HG03280 (cell line): ENCODE data around the gene AKAP5.
A peak's percentile ranks its signal among the peaks of the same experiment; 100 is the strongest.
"Not testable (repeated sequence)": the region's sequence is repeated elsewhere in the genome, so short reads cannot be mapped to it uniquely, and the experiment has no call there.

Source experiments
- ATAC-seq: cut with Tn5 transposase; IDR thresholded peaks from one replicate; pipeline ENCODE4 v1.9.1; 2021; ENCODE audit warnings: mild to moderate bottlenecking, moderate library complexity; ENCODE audit not compliant: unreplicated experiment

Gene AKAP5

DNA sequence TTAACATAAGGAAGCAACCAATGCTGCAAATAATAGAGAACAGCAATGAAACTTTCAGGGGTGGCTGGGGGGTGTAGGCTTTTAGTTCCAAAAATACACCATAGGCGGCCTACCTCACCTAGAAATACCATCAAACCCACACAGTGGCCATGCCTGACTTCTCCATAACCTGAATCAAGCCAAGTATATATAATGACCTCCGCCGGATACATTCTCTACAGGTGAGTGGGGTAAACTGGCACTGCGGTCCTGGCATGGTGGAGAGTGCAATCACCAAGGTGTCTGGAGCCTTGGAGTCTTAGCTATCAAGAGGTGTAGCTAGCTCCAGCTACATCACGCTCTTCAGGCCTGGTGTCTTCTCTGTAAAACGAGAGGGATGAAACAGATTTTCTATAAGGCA lies 37.2 kb downstream of the AKAP5 start:
- ATAC-seq = no peak

DNA sequence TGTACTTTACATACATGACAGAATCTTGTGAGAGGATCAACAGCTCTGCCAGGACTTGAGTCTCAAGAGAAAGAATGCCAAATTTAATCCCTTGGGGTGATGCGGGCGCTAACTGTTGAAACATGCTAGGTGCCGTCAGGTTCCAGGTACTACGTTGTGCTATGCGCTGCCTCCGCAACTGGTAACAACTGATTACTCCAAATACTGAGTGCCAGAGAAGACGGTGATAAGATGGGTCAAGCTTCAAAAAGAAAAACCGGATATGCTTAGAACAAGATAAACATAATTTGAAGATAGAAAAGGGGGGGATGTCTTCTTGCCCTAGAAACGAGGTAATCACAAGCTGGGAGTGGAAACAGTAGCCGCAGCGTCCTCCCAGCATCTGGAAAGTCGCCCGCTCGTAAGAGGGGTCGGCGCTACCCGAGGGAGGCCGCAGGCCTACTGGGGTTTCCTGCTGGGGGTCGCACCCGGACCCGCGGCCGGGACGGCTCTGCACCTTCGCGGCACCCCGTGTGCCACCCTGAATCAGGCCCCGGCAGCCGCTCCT lies 37.7 kb downstream of the AKAP5 start:
- no peak for ATAC-seq

DNA sequence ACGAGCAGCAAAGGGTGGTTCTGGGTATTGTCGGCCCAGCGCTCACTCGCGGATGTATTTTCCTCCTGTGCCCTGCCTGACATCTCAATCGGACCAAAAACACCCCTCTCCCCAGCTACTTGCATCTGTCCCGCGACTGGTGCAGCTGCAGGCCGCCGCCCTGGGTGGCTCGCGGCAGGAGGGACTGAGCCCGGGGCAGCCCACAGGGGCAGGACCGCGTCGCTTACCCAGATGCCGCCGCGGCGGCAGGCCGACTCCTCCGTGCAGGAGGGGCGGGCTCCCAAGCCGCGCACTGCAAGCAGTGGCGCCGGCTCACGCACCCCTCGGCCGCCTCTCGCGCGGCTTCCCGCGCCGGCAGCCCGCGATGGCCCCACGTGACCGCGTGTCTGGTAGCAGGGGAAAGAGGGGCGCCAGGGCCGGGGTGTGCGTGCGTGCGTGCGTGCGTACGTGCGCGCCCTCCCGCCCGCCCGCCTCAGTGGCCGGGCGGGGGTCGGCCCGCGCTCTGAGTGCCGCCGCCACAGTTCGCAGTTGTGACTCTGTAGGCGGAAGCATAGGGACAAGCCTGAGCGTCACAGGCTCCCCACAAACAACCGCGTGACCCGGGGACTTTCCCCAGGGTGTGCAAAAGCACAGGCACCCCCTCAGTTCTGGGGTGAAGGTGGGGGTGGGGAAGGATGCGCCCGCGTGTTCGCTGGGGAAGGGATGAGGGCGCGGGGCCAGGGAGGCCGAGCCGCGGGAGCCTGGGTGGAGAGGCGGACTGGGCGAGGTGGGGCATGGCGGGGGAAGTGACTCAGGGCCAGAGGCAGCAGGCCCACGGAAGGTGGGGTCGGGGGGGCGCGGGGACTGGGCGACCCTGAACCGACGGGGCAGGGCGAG lies 38.4 kb downstream of the AKAP5 start, which contains the start of gene ZBTB25:
TSS of gene ZBTB25 (minus strand) at position 405 of the 876 bp plus-strand sequence. CDS start 13,305 bp downstream, outside the sequence.
- ATAC-seq = peak; percentile 61

DNA sequence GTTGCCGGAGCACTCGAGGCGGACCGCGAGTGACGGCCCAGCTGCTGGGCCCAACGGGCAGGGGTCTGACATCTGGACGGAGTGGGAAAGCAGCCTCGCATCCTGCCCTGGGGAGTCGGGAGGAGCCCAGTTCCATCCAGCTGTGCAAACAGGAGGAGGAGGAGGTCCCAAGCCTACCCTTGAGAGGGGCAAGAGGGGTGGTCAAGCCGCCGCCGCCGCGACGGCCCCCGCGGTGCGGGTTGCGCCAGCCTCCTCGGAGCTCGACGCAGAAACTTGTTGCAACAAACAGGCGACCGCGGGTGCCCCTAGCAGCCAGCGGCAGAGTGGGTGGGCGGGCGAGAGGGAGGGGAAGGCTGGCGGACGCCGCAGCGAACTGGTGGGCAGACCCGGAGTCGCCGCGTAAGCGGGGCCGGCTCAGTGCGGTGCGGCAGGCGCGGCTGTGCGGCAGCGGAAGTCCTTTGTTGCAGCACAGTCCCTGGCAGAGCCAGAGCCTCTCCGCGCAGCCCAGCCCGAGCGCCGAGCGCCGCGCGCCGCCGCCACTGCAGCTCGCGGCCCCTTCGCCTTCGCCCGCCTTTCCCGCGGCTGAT lies 39.1 kb downstream of the AKAP5 start, which contains the start of gene ZBTB1:
TSS of gene ZBTB1 (plus strand) at position 461 of the 587 bp plus-strand sequence. CDS start 16,735 bp downstream, outside the sequence.
- peak; percentile 23 for ATAC-seq

DNA sequence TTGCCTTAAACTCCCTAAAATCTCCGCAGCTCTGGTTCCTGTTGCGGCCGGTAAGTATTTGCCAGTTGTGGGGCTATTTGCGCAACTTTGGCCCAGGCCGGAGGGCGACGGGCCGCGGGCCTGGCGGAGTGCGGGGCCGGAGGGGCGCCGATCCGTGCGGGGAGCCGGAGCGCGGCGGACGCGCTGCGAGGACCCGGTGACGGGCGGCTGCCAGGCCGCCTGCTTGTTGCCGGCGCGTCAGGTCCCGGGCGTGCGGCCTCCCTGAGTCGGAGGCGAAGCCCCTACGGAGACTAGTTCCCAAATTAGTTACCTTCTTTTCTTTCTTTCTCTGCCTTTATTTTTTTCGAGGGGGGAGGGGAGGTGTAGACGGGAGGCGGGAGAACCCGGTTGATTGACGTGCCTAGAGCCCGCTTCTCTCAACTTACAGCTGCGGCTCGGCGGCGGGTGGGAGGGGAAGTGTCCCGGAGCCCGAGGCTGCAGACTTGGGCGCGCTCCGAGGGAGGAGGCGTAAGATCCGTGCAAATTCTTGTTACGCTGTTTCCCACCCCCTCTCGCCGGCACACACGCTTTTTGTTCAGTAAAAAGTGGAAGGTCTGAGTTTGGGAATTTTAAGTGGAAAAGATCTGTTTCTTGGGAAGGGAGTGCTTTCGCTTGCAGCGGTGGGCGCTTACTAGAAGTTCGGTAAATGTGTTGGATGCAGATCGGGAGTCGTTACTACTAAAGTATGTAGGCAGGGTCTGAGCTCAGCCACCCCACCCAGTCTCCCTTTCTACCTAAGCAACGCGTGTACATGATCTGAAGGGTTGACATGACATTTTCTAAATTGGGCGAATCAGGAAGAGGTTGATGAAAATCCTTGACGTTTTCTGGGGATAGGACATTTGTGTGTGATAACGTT lies 39.8 kb downstream of the AKAP5 start:
- peak; percentile 29 for ATAC-seq

DNA sequence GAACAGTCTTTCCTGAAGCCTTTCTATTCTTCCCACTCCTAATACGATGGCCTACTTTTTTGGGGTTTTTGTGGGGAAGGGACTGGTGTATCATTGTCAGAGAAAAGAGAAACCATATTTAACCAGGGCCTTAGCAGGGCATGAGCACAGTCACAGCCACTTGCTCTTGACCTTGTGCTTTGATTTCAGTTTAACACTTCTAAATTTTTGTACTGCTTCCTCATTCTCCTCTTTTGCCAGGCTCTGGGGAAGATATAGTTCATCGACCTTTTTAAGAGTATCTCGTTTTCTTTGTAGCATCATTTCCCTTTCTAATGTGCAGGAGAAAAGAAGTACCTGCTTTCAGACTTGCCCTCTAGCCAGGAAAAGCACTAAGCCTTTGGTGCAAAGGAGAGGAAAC lies 41.4 kb downstream of the AKAP5 start:
- ATAC-seq = no peak

DNA sequence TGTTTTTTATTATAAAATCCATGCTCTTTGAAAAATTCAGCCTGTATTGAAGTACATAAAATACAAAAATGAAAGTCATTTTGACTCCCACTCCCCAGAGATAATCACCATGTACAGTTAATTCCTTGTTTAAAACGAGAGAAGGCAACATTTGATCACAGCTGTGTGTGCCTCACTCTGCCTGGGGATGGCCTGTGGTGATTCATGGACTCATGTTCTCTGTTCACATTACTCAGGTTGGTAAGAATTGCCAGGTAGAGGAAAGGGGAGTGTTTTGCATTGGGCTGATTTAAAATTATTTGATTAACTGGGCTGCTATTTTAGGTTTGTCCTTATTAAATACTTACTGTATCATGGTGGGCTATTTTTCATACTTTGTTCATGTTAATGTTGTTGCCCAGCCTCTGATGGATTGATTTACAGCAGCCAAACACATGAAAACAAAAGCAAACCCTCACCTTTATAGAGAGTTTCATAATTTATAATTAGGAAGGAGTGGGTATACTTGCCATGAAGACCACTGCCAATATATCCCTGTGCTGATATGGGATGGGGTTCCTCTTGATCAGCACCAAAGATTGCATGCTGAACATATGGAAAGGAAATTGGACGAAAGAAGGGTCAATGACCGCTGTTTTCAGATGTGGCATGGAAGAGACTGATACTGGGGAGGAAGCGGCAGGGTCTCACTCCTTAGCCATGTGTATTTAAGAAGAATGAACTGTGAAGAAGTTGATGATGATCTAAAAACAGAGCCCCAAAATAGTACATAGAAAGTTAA lies 42.3 kb downstream of the AKAP5 start:
- ATAC-seq = no peak

DNA sequence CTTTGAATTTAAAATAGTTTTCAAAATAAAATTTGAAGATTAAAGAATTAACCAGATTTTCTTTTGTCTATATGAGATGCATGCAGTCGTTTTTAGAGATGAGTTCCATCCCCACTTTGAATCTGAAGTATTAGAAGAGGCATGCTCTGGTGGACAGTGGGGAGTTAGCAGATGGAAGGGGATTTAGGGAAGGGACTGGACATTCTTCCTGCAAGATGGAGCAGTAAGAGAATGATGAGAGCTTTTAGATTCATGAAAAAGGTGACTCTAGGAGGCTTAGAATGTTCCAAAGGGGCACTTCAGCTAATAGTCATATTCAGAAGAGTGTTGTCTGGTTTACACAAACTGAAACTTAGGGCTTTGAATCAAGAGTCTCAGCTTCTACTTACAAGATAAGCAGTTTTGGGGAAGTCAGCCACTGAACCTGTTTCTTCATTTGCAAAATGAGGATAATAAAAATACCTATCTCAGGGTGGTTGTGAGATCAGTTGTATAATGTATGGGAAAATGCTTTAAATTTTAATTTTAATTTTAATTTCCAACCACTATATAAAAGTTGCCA lies 43.0 kb downstream of the AKAP5 start:
- ATAC-seq = no peak

DNA sequence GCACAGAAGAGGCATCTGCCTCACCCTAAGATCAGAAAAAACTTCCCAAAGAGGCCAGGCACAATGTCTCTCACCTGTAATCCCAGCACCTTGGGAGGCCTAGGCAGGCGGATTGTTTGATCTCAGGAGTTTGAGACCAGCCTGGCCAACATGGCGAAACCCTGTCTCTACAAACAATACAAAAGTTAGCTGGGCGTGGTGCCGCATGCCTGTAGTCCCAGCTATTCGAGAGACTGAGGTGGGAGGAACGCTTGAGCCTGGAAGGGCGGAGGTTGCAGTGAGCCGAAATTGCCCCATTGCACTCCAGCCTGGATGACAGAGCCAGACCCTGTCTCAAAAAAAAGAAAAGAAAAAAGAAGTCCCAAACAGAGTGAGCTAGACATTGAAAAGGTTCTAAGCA lies 43.7 kb downstream of the AKAP5 start:
- no peak for ATAC-seq

DNA sequence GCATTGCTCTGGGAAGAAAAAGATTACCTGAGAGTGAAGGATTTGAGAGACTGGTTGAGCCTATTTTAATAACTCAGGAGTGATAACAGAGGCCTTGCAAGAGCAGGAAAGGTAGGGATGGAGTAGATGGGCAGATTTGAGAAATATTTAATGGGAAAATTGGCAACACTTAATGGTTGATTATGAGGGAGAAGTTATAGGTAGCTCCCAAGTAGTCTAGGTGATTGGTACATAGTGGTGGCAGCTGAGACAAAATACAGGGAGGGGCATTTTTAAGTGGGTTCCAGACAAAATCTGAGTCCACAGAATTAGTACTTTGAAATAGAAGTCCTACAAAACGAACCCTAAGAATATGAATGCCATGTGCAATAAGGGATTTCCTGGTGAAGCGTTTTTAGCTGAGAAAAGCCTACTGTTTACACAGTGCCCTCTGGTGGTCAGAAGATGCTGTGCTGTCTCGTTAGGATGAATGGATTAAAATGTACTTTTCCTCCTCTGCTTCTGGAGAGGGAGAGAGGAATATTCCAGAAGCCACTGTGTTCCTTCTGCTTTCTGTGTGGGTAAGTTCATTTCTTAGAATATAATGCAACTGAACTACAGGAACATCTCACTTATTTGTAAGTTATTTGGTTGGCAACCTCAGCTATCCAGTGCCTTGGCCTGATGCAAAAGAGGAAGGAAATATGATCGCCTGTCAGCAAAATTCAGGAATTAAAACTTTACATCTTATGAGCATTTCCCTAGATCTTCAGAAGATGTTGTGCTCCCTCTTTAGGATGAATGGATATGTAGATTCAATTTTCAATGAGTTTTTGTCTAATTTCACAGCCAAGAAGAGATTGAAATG lies 45.7 kb downstream of the AKAP5 start:
- no peak for ATAC-seq

DNA sequence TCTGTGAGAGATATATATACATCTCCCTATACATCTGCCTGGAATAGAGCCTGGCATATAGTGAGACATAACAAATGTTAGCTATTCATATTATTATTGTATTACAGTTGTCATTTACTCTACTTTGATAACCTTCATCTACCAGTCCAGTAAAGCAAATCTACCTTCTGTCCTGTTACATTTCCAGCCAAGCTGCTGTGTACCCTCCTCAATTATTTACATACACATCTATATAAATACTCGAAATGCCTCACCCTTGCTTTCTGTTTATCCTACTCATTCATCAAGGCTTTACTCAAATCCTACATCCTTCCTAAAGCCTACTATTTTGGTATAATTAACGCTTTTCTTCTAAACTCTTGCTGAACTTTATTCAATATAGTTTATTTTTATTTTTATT lies 48.0 kb downstream of the AKAP5 start:
- no peak for ATAC-seq

DNA sequence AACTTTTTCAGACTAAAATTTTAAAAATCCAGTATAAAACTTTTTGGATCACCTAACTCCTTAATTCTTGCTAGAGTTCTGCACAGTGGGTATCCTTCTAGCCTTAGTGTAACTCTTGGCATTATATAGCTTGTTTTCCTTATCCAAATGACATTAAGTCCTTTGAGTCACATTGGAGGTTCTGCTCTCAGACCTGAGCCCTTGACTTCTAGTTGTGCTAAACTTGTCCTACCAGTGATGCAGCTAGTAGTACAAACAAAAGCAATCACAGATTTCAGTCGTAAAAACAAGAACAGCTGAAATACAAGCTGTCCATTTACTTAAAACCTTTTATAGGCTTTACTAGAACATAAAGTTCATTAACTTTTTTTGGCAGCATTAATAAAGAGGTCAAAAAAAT lies 49.8 kb downstream of the AKAP5 start:
- ATAC-seq = no peak

DNA sequence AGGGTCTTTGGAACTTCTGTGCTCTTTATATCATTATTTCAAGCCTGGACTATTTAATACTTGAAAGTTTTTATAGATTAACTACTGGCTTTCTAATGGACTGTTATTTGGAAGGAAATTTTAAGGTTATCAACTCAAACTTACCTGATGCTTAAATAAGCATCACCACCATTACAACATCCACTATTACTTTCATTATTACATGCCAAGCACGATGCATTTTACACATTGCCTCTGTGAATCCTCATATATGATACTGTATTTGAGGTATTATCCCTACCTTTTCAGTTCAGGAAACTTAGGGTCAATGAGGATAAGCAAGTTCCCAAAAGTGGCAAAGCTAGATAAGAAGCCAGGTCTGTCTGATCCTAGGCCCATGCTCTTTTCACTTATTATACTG lies 51.7 kb downstream of the AKAP5 start:
- ATAC-seq = no peak

DNA sequence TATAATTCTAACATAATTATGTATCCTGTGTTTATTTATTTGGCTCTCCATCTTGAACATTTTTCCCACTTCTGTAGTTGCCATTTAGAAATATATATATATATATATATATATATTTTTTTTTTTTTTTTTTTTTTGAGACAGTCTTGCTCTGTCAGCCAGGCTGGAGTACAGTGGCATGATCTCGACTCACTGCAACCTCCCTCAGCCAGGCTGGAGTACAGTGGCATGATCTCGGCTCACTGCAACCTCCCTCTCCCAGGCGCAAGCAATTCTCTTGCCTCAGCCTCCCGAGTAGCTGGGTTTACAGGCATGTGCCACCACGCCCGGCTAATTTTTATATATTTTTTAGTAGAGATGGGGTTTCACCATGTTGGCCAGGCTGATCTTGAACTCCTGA lies 52.4 kb downstream of the AKAP5 start:
- ATAC-seq = not testable (repeated sequence)

DNA sequence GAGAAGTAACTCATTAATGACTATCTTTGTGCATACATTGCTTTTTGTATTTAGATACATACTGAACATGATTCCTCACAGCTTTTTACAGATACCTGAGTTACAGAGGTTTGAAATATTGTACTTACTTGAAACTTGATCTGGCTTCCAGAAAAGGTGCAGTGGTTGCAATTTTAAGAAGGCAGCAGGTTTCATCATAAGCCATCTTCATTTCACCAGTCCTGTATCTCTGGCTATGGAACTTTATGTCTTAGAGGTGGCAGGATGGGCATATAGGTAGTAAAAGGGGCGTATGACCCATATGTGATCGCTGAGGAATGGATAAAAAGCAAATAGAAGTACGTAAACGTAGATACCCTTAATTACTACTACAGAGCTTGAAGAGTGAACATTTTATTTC lies 52.9 kb downstream of the AKAP5 start:
- ATAC-seq = no peak

DNA sequence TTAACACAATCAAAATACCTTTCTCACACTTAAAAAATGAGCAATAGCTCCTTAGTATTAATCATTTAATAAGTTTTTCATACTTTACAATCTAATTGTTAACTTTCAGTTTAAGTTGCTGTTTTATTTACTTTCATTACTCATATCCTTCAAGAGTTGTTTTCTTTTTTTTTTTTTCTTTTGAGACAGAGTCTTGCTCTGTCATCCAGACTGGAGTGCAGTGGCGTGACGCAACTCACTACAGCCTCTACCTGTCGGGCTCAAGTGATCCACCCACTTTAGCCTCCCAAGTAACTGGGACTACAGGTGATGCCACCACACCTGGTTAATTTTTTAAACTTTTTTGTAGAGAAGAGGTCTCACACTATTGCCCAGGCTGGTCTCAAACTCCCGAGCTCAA lies 55.4 kb downstream of the AKAP5 start:
- ATAC-seq = no peak

DNA sequence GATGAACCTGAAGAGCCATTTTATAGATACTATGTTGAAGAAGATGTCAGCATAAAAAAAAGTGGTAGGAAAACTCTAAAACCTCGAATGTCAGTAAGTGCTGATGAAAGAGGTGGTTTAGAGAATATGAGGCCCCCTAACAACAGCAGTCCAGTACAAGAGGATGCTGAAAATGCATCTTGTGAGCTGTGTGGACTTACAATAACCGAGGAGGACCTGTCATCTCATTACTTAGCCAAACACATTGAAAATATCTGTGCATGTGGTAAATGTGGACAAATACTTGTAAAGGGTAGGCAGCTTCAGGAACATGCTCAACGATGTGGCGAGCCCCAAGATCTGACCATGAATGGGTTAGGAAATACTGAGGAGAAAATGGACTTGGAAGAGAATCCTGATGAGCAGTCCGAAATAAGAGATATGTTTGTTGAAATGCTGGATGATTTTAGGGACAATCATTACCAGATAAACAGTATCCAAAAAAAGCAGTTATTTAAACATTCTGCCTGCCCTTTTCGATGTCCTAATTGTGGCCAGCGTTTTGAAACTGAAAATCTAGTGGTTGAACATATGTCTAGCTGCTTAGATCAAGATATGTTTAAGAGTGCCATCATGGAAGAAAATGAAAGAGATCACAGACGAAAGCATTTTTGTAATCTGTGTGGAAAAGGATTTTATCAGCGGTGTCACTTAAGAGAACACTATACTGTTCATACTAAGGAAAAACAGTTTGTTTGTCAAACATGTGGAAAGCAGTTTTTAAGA lies 57.5 kb downstream of the AKAP5 start:
- ATAC-seq = no peak
